H1 (cell line): ENCODE measurements around the gene ARID1B. TPM values are rescaled to one million over a fixed set of nuclear protein-coding genes. Genes with fewer than 3 reads are reported as not detected.
"Not testable (repeated sequence)": the region's sequence is repeated elsewhere in the genome, so short reads cannot be mapped to it uniquely, and the experiment has no call there.

Experiments
- CTCF ChIA-PET: fragments of 300-600 bp; sonication (Branson Sonifier 250); formaldehyde crosslinking; loops from one replicate; lab custom pipeline; 2021; ENCODE audit not compliant: partially characterized antibody; lab: Charles Lee
- POLR2A ChIA-PET: fragments of 300-600 bp; sonication (Branson Sonifier 250); formaldehyde crosslinking; loops from one replicate; lab custom pipeline; 2021; ENCODE audit warnings: inconsistent platforms; ENCODE audit not compliant: partially characterized antibody; lab: Charles Lee
- DNase-seq, 2 experiments: peaks; one replicate each; pipeline versions ENCODE4 v3.0.0 to v3.0.0-alpha.2; 2010 to 2022; ENCODE audit warnings: low spot score in 2 of 2, low read depth in 1 of 2, mixed read lengths in 1 of 2
- FAIRE-seq: peaks from 2 replicates; lab custom pipeline; 2011; peaks lifted over from hg19 to GRCh38; lab: Jason Lieb, UNC
- H2AFZ ChIP-seq: 2 replicates; pipeline ENCODE4 v1.8.1; 2012; ENCODE audit warnings: low read length, inconsistent platforms
- H2AK5ac ChIP-seq: 2 replicates; pipeline ENCODE4 v1.6.1; 2013; ENCODE audit warnings: low read depth, low read length
- H2BK120ac ChIP-seq: replicated peaks from 2 replicates; pipeline ENCODE3; 2013; ENCODE audit warnings: low read depth, low read length, inconsistent platforms
- H2BK12ac ChIP-seq: 2 replicates; pipeline ENCODE4 v1.6.1; 2013; ENCODE audit warnings: low read depth, low read length
- H2BK15ac ChIP-seq: 2 replicates; pipeline ENCODE4 v1.6.1; 2013; ENCODE audit warnings: low read length
- H2BK20ac ChIP-seq: 2 replicates; pipeline ENCODE4 v1.6.1; 2013; ENCODE audit warnings: low read length
- H2BK5ac ChIP-seq: 2 replicates; pipeline ENCODE4 v1.6.1; 2013; ENCODE audit warnings: low read depth, low read length
- H3K14ac ChIP-seq: 2 replicates; pipeline ENCODE4 v1.6.1; 2013; ENCODE audit warnings: inconsistent platforms; ENCODE audit not compliant: insufficient read length
- H3K18ac ChIP-seq: 2 replicates; pipeline ENCODE4 v1.6.1; 2013; ENCODE audit warnings: low read length; ENCODE audit errors: extremely low read depth
- H3K23ac ChIP-seq: 2 replicates; pipeline ENCODE4 v1.6.1; 2013; ENCODE audit warnings: inconsistent platforms; ENCODE audit not compliant: insufficient read length
- H3K23me2 ChIP-seq: 2 replicates; pipeline ENCODE4 v1.6.1; 2013; ENCODE audit warnings: low read depth, low read length
- H3K27ac ChIP-seq: 2 replicates; pipeline ENCODE4 v1.6.1; 2011; ENCODE audit warnings: low read depth, low read length, inconsistent platforms
- H3K27me3 ChIP-seq, 4 experiments: replicated peaks in 1 of 4; 1 replicate in 1 of 4; 2 replicates in 3 of 4; pipeline versions ENCODE4 v1.6.1 to v1.8.1; 2011 to 2013; ENCODE audit warnings: low read length in 3 of 4, mild to moderate bottlenecking in 3 of 4, inconsistent platforms in 2 of 4, mixed read lengths in 2 of 4, moderate library complexity in 1 of 4; ENCODE audit not compliant: control insufficient read depth in 3 of 4, insufficient read depth in 3 of 4; ENCODE audit errors: extremely low read depth in 1 of 4
- H3K36me3 ChIP-seq, 4 experiments: 2 replicates each; pipeline versions ENCODE4 v1.6.1 to v1.8.1; 2011 to 2013; ENCODE audit warnings: mild to moderate bottlenecking in 4 of 4, low read length in 3 of 4, moderate library complexity in 2 of 4, control low read depth in 1 of 4, inconsistent platforms in 1 of 4; ENCODE audit not compliant: insufficient read depth in 4 of 4, control insufficient read depth in 2 of 4
- H3K4ac ChIP-seq: replicated peaks from 2 replicates; pipeline ENCODE3; 2013; ENCODE audit warnings: low read length, low read depth, mixed read lengths, inconsistent platforms; ENCODE audit not compliant: insufficient read length
- H3K4me1 ChIP-seq, 4 experiments: replicated peaks in 1 of 4; 1 replicate in 1 of 4; 2 replicates in 3 of 4; pipeline versions ENCODE4 v1.6.1 to v1.8.1; 2011 to 2013; ENCODE audit warnings: low read length in 3 of 4, inconsistent platforms in 2 of 4, mixed read lengths in 1 of 4; ENCODE audit not compliant: insufficient read depth in 4 of 4, control insufficient read depth in 3 of 4
- H3K4me2 ChIP-seq, 2 experiments: 2 replicates each; pipeline versions ENCODE4 v1.6.1 to v1.8.1; 2011 to 2013; ENCODE audit warnings: low read depth in 2 of 2, low read length in 2 of 2, control low read depth in 1 of 2, inconsistent platforms in 1 of 2, mild to moderate bottlenecking in 1 of 2; ENCODE audit not compliant: insufficient read depth in 1 of 2
- H3K4me3 ChIP-seq, 4 experiments: fragments of 200-600, 300-600 bp in 1 of 4; sonication (generic), shearing (Covaris generic), sonication (Bioruptor Twin) in 1 of 4; 2 replicates each; pipeline versions ENCODE4 v1.5.1 to v1.8.1; 2011 to 2016; ENCODE audit warnings: low read length in 4 of 4, low read depth in 3 of 4, control low read depth in 2 of 4, inconsistent platforms in 2 of 4, mild to moderate bottlenecking in 2 of 4, mixed read lengths in 1 of 4, moderate library complexity in 1 of 4; ENCODE audit not compliant: insufficient read depth in 2 of 4; ENCODE audit errors: extremely low read depth in 1 of 4
- H3K56ac ChIP-seq: replicated peaks from 2 replicates; pipeline ENCODE3; 2013; ENCODE audit warnings: low read depth, mild to moderate bottlenecking, mixed read lengths, low read length, inconsistent platforms; ENCODE audit not compliant: insufficient read length
- H3K79me1 ChIP-seq: 2 replicates; pipeline ENCODE4 v1.6.1; 2013; ENCODE audit warnings: low read depth, low read length, control low read depth
- H3K79me2 ChIP-seq, 2 experiments: 2 replicates each; pipeline versions ENCODE4 v1.6.1 to v1.8.1; 2012 to 2013; ENCODE audit warnings: low read length in 2 of 2, mild to moderate bottlenecking in 2 of 2, inconsistent platforms in 1 of 2; ENCODE audit not compliant: insufficient read depth in 2 of 2, control insufficient read depth in 1 of 2
- H3K9ac ChIP-seq, 4 experiments: replicated peaks in 1 of 4; 1 replicate in 1 of 4; 2 replicates in 3 of 4; pipeline versions ENCODE4 v1.6.1 to v1.8.1; 2011 to 2013; ENCODE audit warnings: low read depth in 3 of 4, low read length in 3 of 4, control low read depth in 2 of 4, mild to moderate bottlenecking in 2 of 4, moderate library complexity in 2 of 4, inconsistent platforms in 1 of 4; ENCODE audit errors: extremely low read depth in 1 of 4
- H3K9me3 ChIP-seq, 2 experiments: 2 replicates each; pipeline versions ENCODE4 v1.6.1 to v1.8.1; 2012 to 2013; ENCODE audit warnings: mild to moderate bottlenecking in 2 of 2, moderate library complexity in 2 of 2, control low read depth in 1 of 2, inconsistent platforms in 1 of 2, low read depth in 1 of 2, low read length in 1 of 2, mixed read lengths in 1 of 2; ENCODE audit not compliant: insufficient read depth in 2 of 2
- H4K20me1 ChIP-seq, 2 experiments: replicated peaks in 1 of 2; 2 replicates each; pipeline versions ENCODE3 to v1.8.1; 2011 to 2013; ENCODE audit warnings: inconsistent platforms in 2 of 2, low read length in 2 of 2, mild to moderate bottlenecking in 1 of 2; ENCODE audit not compliant: insufficient read depth in 2 of 2, control insufficient read depth in 1 of 2
- H4K5ac ChIP-seq: 2 replicates; pipeline ENCODE4 v1.6.1; 2013; ENCODE audit warnings: low read length, low read depth, mixed read lengths, inconsistent platforms; ENCODE audit not compliant: insufficient read length
- H4K8ac ChIP-seq: 2 replicates; pipeline ENCODE4 v1.8.0; 2013; ENCODE audit warnings: mild to moderate bottlenecking, moderate library complexity, low read length, inconsistent platforms; ENCODE audit not compliant: insufficient read depth; ENCODE audit errors: extremely low read depth
- H4K91ac ChIP-seq: replicated peaks from 2 replicates; pipeline ENCODE3; 2013; ENCODE audit warnings: low read length, mixed read lengths, inconsistent platforms; ENCODE audit not compliant: insufficient read length
- WGBS, 2 experiments: shearing (Covaris generic) in 1 of 2; methylation state at CpG; one replicate each; pipeline versions ENCODE4 v1.1.6 to v1.1.7; 2013 to 2015; ENCODE audit warnings: low lambda C conversion rate in 2 of 2, mixed read lengths in 2 of 2, inconsistent platforms in 1 of 2, low coverage in 1 of 2, missing lambda C conversion rate in 1 of 2; ENCODE audit not compliant: insufficient replicate concordance in 2 of 2, insufficient coverage in 1 of 2, insufficient read length in 1 of 2; ENCODE audit errors: extremely low coverage in 1 of 2, missing lambda C conversion rate in 1 of 2; 5-methylcytosine and 5-hydroxymethylcytosine counted together
- polyA plus RNA-seq, 7 experiments: library from polyadenylated mRNA; depleted of rRNA in 3 of 7; stranded (reverse) in 5 of 7; unstranded in 2 of 7; fragments of >200 nt in 5 of 7; fragments of 200-250 nt in 2 of 7; gene quantifications; 1 replicate in 5 of 7; 2 replicates in 1 of 7; 4 replicates in 1 of 7; pipeline versions ENCODE4 v1.2.1 to v1.2.3, GENCODE V29; 2011 to 2013; ENCODE audit warnings: missing spikeins in 2 of 7, mixed read lengths in 2 of 7
- total RNA-seq: library from RNA; stranded (reverse); fragmentation: NEBNext Ultra II Directional; extraction: Animal tissue kit (Norgen Biotek cat#: 25700); gene quantifications from 2 replicates; pipeline ENCODE4 v1.2.1, GENCODE V29; 2021

The ARID1B gene
- total and polyA plus RNA-seq, 2 of the 8 experiments (the other 6 are each of a cell fraction or from before 2014, with no cell fraction given): 24.3 to 70.3 TPM

DNA sequence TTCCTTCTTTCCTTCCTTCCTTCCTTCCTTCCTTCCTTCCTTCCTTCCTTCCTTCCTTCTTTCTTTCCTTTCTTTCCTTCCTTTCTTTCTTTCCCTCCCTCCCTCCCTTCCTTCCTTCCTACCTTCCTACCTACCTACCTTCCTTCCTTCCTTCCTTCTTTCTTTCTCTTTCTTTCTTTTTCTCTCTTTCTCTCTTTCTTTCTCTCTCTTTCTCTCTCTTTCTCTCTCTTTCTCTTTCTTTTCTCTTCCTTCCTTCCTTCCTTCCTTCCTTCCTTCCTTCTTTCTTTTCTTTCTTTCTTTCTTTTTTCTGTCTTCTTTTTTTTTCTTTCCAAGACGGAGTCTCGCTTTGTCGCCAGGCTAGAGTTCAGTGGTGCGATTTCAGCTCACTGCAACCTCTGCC lies 262.5 kb downstream of the ARID1B start:
- CTCF ChIA-PET: interaction anchor here (0.6 to 1.6 kb wide), 3 partner anchors 15 to 193 kb away, joined by 3 to 4 read pairs (median 3); no protein-coding TSS in a partner anchor
- H3K27me3 ChIP-seq, H3K23me2 ChIP-seq, H2BK20ac ChIP-seq, H3K14ac ChIP-seq, H3K9me3 ChIP-seq, FAIRE-seq, H2BK5ac ChIP-seq, H3K36me3 ChIP-seq, H2AK5ac ChIP-seq, H2AFZ ChIP-seq, H3K9ac ChIP-seq, H3K27ac ChIP-seq, H3K4me2 ChIP-seq, DNase-seq, H4K91ac ChIP-seq, H2BK15ac ChIP-seq, H4K8ac ChIP-seq, H3K56ac ChIP-seq, H2BK120ac ChIP-seq, H4K5ac ChIP-seq, H2BK12ac ChIP-seq, H3K23ac ChIP-seq, H3K79me1 ChIP-seq, H3K18ac ChIP-seq, H3K4ac ChIP-seq, H4K20me1 ChIP-seq, POLR2A ChIA-PET, H3K4me3 ChIP-seq: not testable (repeated sequence)
- H3K4me1 ChIP-seq: peaks cover 7 to 16% (median 11%) of the 10 kb centered on the region in 4 experiments; a peak in 6 of 7 replicates
- H3K79me2 ChIP-seq: peaks cover 2 to 36% of the 10 kb centered on the region in 2 experiments; a peak in 2 of 4 replicates
- WGBS, 2 experiments: 80% methylated on average over 2 of the region's 4 CpGs; no CpG with 5 or more reads in 1 of the 2 experiments
